ENCODE data around the gene CBX3.
"Not testable (repeated sequence)": the region's sequence is repeated elsewhere in the genome, so short reads cannot be mapped to it uniquely, and the experiment has no call there.

The CBX3 gene

DNA sequence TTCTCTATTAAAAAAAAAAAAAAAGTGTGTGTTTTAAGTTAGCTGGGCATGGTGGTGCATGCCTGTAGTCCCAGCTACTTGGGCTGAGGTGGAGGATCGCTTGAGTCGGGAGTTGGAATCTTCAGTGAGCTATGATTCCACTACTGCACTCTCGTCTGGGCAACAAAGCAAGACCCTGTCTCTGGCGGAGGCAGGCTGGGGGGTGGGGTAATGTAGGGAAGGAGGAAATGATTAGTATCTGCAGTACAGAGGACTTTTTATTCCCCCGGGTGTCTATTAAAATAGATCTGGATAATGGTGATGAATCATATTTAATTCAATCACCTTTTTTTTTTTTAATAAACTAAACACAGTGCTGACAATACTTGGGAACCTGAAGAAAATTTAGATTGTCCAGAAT lies 6.5 kb downstream of the CBX3 start:
- no peak for DNase-seq

DNA sequence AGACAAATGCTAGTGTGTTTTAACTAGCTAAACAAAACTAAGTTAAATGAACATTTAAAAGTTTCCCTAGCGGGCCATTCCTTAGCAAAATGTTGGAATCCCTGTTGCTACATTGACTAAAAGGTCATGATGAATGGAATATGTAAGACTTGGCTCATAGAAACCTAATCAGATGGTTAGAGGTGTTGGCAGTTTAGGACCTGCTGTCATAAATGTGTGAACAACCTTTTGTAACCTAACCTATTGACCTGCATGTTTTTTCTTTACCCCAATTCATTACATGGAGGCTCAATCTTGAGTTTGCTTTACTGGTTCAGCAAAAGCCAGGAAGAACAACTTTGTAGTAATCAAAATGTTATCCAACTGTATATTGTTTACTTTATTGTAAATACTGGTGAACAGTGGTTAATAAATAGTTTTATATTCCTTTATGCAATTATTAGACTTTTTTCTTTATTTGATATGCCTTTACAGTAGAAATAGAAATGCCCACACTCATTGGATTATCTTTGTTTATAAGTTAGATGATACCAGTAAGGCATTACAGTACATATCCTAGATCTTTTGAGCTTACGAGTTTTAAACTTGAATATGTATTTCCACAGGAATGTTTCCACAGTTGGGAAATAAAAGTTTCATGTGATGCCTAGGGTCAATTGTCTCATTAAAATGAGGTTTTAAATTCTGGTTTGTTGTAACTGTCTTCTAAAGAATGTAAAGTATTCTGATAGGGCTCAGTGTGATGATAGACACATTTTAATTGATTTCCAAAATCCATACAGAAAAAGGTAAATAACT lies 11.6 kb downstream of the CBX3 start:
- peak; percentile 36 for DNase-seq

DNA sequence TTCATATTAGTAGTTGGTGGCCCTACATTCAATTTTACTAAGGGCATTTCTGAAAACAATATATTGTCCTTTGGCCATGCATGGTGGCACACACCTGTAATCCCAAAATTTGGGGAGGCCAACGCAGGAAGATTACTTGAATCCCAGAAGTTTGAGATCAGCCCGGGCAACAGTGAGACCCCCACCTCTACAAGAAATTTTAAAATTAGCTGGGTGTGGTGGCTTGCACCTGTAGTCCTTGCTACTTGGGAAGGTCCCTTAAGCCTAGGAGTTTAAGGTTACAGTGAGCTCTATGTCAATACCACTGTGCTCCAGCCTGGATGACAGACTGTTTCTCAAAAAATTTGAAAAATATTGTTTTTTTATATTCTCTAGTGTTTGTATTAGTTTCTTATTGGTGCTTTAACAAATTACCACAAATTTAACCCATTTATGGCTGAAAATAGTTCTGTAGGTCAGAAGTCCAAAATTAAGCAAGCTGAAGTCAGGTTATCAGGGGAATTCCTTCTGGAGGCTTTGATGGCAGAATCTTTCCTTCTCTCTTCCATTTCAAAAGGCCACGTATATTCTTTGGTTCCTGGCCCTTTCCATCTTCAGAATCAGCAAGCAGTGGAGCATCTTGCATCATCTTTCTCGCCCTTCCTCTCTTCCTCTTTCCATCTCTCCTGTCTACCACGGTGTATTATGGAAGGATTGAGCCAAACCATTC lies 12.4 kb downstream of the CBX3 start:
- DNase-seq = peak; percentile 31

DNA sequence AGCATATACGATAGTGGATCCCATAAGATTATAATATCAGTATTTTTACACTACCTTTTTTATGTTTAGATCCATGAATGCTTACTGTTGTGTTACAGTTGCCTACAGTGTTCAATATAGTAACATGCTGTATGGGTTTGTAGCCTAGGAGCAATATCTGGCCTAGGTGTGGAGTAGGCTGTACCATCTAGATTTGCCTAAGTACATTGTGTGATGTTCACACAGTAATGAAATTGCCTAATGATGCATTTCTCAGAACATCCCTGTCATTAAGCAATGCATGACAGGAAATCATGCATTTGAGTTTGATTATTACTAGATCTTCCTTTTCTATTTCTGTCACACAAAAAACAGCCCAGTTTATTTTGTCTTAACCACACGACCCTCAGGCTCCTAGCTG lies 14.5 kb downstream of the CBX3 start:
- no peak for DNase-seq

DNA sequence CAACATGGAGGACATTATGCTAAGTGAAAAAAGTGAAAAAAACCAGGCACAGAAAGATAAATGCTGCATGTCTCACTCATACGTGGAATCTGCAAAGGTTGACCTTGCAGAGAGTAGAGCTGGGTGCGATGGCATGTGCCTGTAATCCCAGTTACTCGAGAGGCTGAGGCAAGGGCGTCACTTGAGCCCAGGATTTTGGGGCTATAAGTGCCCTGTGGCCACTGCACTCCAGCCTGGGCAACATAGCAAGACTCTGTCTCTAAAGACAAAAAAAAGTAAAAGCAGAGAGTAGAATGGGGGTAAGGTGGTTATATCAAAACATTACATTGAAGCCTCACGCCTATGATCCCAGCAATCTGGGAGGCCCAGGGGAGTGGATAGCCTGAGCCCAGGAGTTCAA lies 22.8 kb downstream of the CBX3 start:
- no peak for DNase-seq

DNA sequence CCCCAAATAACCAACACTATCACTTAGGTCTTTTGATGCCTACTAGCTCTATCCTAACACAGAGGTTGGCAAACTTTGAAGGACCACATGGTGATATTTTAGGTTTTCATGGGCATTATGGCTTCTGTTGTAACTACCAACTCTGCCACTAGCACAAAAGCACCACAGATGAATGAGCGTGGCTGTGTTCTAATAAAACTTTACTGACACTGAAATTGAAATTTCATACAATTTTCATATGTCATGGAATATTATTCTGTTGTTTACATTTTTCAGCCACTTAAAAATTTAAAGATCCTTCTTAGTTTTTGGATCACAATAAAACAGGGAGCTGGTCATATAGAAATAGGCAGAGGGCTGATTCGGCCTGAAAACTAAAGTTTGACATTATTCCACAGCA lies 26.4 kb downstream of the CBX3 start:
- DNase-seq = no peak

DNA sequence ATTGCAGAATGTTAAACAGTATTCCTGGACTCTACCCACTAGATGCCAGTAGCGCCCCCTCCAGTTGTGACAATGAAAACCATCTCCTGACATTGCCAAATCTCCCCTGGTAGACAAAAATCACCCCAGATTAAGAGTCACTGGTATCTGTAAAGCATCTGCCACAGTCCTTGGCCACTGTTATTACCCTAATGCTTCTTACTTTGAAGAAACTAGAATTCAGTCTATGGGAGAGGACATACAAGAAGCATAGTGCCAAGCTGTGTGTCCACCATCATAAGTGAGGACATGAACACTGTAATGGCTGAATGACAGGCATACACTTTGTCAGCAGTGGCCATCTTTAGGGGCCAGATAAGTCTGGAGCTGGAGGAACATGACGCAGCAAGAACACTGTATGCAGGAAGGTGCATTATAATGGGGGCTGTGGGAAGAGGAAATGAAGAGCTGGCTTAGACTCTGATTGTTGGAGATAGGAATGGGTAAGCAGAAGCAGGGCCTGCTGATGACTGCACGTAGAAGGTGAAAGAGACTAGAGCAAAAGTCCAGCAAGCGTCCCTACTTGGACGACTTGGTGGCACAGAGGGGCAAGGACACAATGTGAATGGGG lies 32.5 kb downstream of the CBX3 start:
- DNase-seq = no peak

DNA sequence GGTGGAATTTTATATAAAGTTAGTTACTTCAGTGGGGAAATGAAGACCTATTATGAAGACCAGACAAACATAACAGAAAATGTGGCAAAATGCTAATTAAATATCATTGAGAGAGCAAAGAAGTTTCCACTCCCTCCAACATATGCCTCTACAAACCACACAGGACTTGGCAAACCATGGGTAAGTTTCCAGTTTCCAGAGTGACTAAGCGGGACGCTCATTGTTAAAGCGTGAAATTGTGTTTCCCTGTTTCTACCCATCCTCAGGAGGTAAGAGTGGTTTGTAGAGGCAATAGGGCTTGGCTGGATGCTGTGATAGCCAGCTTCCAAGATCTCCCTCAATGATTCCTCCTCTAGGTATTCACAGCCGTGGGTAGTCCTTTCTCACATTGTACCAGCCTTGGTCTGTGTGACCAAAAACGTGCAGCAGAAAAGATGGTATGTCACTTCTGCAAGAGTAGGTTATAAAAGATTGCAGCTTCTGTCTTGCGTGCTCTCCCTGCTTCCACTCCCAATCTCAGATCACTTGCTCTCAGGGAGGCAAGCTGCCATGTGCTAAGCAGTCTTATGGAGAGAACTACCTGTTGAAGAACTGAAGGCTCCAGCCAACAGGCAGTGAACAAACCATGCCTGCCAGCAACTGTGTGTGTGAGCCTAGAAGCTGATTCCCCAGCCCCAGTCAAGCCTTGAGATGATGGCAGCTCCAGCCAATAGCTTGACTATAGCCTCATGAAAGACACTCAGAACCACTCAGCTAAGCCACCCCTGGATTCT lies 35.7 kb downstream of the CBX3 start:
- no peak for DNase-seq

DNA sequence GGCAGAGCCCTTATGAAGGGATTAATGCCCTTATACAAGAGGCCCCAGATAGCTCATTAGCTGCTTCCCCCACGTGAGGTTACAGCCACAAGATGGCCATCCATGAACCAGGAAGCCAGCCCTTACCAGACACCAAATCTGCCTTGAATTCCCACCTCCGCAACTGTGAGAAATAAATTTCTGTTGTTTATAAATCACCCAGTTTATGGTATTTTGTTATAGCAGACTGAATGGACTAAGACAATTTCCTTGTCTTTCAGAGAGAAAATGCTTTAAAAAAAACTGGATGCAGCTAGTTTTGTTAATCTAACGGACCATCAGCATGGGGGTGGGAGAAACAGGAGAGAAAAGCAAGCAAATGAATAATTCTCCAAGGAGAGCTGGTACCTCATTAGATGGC lies 36.5 kb downstream of the CBX3 start:
- no peak for DNase-seq

DNA sequence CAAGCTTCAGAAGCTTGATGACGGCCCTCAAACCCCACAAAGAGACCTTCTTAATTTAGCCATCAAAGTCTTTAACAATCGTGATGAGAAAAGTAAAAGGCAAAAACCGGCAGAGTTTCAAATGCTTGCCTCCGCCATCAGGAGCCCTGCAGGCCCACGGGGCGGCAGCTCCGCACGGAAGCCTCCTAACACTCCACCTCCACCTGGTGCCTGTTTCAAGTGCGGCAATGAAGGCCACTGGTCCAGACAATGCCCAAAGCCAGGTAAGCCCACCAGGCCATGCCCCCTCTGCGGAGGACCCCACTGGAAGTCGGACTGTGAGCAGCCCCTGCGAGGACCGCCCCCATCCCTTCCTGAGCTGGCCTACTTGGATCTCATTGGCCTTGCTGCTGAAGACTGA lies 43.6 kb downstream of the CBX3 start:
- no peak for DNase-seq

DNA sequence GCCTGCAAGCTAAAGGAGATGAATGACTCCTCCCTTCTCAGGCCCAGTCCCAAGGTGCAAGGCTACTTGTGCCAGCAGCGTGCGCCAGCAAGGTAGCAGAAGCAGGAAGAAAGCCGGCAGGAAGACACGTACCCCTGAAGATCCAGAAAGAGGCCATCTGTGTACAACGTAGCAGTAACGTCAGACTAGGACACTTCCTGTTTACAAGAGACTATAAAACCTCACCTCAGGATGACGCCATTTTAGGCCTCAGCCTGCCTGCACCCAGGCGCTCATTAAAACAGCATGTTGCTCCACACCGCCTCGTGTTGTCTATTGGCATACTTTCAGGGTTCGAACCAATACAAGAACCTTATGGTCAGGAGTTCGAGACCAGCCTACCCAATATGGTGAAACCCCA lies 48.7 kb downstream of the CBX3 start:
- no peak for DNase-seq

DNA sequence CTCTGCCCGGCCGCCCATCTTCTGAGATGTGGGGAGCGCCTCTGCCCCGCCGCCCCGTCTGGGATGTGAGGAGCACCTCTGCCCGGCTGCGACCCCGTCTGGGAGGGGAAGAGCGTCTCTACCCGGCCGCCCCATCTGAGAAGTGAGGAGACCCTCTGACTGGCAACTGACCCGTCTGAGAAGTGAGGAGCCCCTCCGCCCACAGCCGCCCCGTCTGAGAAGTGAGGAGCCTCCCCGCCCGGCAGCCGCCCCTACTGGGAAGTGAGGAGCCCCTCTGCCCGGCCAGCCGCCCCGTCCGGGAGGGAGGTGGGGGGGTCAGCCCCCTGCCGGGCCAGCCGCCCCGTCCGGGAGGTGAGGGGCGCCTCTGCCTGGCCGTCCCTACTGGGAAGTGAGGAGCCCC lies 60.3 kb downstream of the CBX3 start:
- not testable (repeated sequence) for DNase-seq
